Fibroblast of lung (primary cell): ENCODE measurements around the gene THEMIS2. TPM values are rescaled to one million over a fixed set of nuclear protein-coding genes. Genes with fewer than 3 reads are reported as not detected.
A peak's percentile ranks its signal among the peaks of the same experiment; 100 is the strongest.

Experiments
- DNase-seq, 2 donors: peaks; one replicate each; pipeline versions ENCODE4 v3.0.0 to v3.0.0-alpha.2; 2010; ENCODE audit warnings: low read depth in 2 of 2
- H2AFZ ChIP-seq: 2 replicates; pipeline ENCODE4 v1.5.1; 2012; ENCODE audit warnings: low read length, control low read depth, inconsistent platforms
- H3K27ac ChIP-seq: 2 replicates; pipeline ENCODE4 v1.5.1; 2011; ENCODE audit warnings: low read length, control low read depth; ENCODE audit not compliant: insufficient read depth
- H3K27me3 ChIP-seq: 2 replicates; pipeline ENCODE4 v1.5.1; 2011; ENCODE audit warnings: mild to moderate bottlenecking, low read length; ENCODE audit not compliant: control insufficient read depth, insufficient read depth
- H3K36me3 ChIP-seq: 2 replicates; pipeline ENCODE4 v1.5.1; 2011; ENCODE audit warnings: low read length; ENCODE audit not compliant: control insufficient read depth, insufficient read depth
- H3K4me1 ChIP-seq: 2 replicates; pipeline ENCODE4 v1.5.1; 2011; ENCODE audit warnings: low read length; ENCODE audit not compliant: control insufficient read depth, insufficient read depth; ENCODE audit errors: extremely low read depth
- H3K4me2 ChIP-seq: 2 replicates; pipeline ENCODE4 v1.5.1; 2011; ENCODE audit warnings: low read length, control low read depth; ENCODE audit not compliant: insufficient read depth; ENCODE audit errors: extremely low read depth
- H3K4me3 ChIP-seq, 4 experiments: fragments of 200-600 bp in 1 of 4; sonication (generic) in 1 of 4; replicated peaks in 1 of 4; 2 replicates each; pipeline ENCODE4 v1.5.1; 2011 to 2016; ENCODE audit warnings: low read length in 4 of 4, low read depth in 3 of 4, mild to moderate bottlenecking in 3 of 4, control low read depth in 2 of 4, inconsistent platforms in 1 of 4, mixed read lengths in 1 of 4; ENCODE audit not compliant: insufficient read depth in 1 of 4; ENCODE audit errors: control extremely low read depth in 1 of 4
- H3K79me2 ChIP-seq: 2 replicates; pipeline ENCODE4 v1.5.1; 2012; ENCODE audit warnings: mild to moderate bottlenecking, low read length, inconsistent platforms; ENCODE audit not compliant: control insufficient read depth, insufficient read depth
- H3K9ac ChIP-seq: 2 replicates; pipeline ENCODE4 v1.5.1; 2011; ENCODE audit warnings: mild to moderate bottlenecking, low read length, control low read depth; ENCODE audit not compliant: insufficient read depth
- H3K9me3 ChIP-seq: 2 replicates; pipeline ENCODE4 v1.5.1; 2012; ENCODE audit warnings: low read depth, low read length; ENCODE audit not compliant: control insufficient read depth, insufficient read depth
- H4K20me1 ChIP-seq: 2 replicates; pipeline ENCODE4 v1.5.1; 2011; ENCODE audit warnings: low read length; ENCODE audit not compliant: control insufficient read depth, insufficient read depth; ENCODE audit errors: extremely low read depth
- CTCF ChIP-seq, 2 donors: IDR thresholded peaks in 1 of 2; conservative IDR thresholded peaks in 1 of 2; 1 replicate in 1 of 2; 2 replicates in 1 of 2; pipeline ENCODE4 v1.5.1; 2011 to 2012; ENCODE audit warnings: low read length in 2 of 2, control low read depth in 1 of 2, inconsistent platforms in 1 of 2, low read depth in 1 of 2, mild to moderate bottlenecking in 1 of 2
- EZH2 ChIP-seq: IDR thresholded peaks from 2 replicates; pipeline ENCODE4 v1.5.1; 2012; ENCODE audit warnings: low read length, control low read depth, mild to moderate bottlenecking; ENCODE audit errors: missing control alignments
- polyA plus RNA-seq, 2 donors: library from polyadenylated mRNA; depleted of rRNA in 1 of 2; stranded (reverse) in 1 of 2; unstranded in 1 of 2; fragments of >200 nt; gene quantifications; 2 replicates each; pipeline ENCODE4 v1.2.1, GENCODE V29; 2011 to 2012; ENCODE audit warnings: missing spikeins in 1 of 2
- total RNA-seq: library from RNA; depleted of rRNA; stranded (reverse); fragments of >200 nt; gene quantifications from 2 replicates; pipeline ENCODE4 v1.2.1, GENCODE V29; 2014

THEMIS2 gene
- total and polyA plus RNA-seq, 2 donors (not counting 1 experiment from before 2014, with no cell fraction given): 4.0 to 43.6 TPM

DNA sequence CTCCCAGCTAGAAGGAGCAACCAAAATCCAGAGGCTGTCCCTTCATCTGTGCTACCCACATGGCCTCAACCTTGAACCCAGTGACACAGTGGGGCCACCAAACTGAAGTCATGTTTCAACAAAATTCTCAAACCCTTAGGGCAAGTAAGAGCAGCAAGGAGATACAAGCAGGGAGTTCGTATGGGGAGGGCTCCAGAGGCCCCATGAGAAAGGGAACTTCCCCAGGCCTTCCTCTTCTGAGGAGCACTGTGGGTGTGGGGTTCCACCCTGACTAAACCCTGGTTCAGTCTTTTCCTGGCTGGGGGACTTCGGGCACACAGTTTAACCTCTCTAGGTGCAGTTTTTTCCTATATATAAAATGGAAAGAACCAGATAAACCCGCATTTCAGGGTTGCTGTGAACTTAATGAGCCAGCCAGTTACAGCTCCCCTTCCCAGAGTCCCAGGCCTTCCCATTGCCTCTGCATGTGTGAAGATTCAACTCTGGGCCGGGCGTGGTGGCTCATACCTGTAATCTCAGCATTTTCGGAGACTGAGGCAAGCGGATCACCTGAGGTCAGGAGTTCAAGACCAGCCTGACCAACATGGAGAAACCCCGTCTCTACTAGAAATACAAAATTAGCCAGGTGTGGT is 8.0 kb upstream of the THEMIS2 start:
- H3K4me1 ChIP-seq: peaks cover 6% of the 10 kb centered on the region
- H4K20me1 ChIP-seq: no peaks in the 10 kb centered on the region
- H3K27me3 ChIP-seq: no peaks in the 10 kb centered on the region
- no peaks in the 10 kb centered on the region for H3K36me3 ChIP-seq
- H3K27ac ChIP-seq: peak overlapping the region; percentile 83
- H3K4me3 ChIP-seq: no peak overlapping the region
- no peak overlapping the region for H3K9ac ChIP-seq
- no peak for DNase-seq
- no peak overlapping the region for H2AFZ ChIP-seq
- no peak overlapping the region for H3K4me2 ChIP-seq
- TF ChIP-seq CTCF (conservative IDR thresholded peaks at IDR 0.05 in 1 of 2, IDR thresholded peaks at IDR 0.05 in 1 of 2; ENCODE audit: low read depth in 1 of 2, low read length in 2 of 2) (no peak), EZH2 (no peak)
- H3K9me3 ChIP-seq: no peaks in the 10 kb centered on the region
- H3K79me2 ChIP-seq: no peaks in the 10 kb centered on the region

DNA sequence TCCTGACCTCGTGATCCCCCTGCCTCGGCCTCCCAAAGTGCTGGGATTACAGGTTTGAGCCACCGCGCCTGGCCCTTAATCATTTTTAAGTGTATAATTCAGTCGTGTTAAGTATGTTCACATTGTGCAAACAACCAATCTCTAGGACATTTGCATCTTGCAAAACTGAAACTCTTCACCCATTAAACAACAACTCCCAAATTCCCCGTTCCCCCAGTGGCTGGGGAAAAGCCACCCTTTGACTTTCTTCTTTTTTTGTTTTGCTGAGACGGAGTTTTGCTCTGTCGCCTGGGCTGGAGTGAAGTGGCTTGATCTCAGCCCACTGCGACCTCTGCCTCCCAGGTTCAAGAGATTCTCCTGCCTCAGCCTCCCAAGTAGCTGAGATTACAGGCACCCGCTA is 6.5 kb upstream of the THEMIS2 start:
- Histone ChIP-seq H3K4me3 (no peak overlapping the region), H3K27ac (no peak overlapping the region), H3K4me1 (peaks cover 6% of the 10 kb centered on the region), H2AFZ (no peak overlapping the region), H3K9ac (no peak overlapping the region), H4K20me1 (no peaks in the 10 kb centered on the region), H3K36me3 (no peaks in the 10 kb centered on the region), H3K4me2 (no peak overlapping the region), H3K27me3 (no peaks in the 10 kb centered on the region), H3K9me3 (no peaks in the 10 kb centered on the region), H3K79me2 (no peaks in the 10 kb centered on the region)
- no peak for DNase-seq
- TF ChIP-seq CTCF (conservative IDR thresholded peaks at IDR 0.05 in 1 of 2, IDR thresholded peaks at IDR 0.05 in 1 of 2; ENCODE audit: low read depth in 1 of 2, low read length in 2 of 2) (no peak), EZH2 (no peak)

GRCh38 chr1:27868556-27868931 is 3.8 kb upstream of the THEMIS2 start:
- Histone ChIP-seq H3K79me2 (no peaks in the 10 kb centered on the region), H3K4me3 (no peak overlapping the region), H4K20me1 (no peaks in the 10 kb centered on the region), H3K4me2 (no peak overlapping the region), H3K9me3 (no peaks in the 10 kb centered on the region), H3K4me1 (no peaks in the 10 kb centered on the region), H3K9ac (no peak overlapping the region), H3K27me3 (no peaks in the 10 kb centered on the region), H3K27ac (no peak overlapping the region), H2AFZ (peak overlapping the region; percentile 21), H3K36me3 (no peaks in the 10 kb centered on the region)
- TF ChIP-seq EZH2 (no peak), CTCF (conservative IDR thresholded peaks at IDR 0.05 in 1 of 2, IDR thresholded peaks at IDR 0.05 in 1 of 2; ENCODE audit: low read depth in 1 of 2, low read length in 2 of 2) (no peak)
- no peak for DNase-seq
